GM12878 (cell line): ENCODE measurements around the gene SFXN5. TPM values are rescaled to one million over a fixed set of nuclear protein-coding genes. Genes with fewer than 3 reads are reported as not detected.

Experiments
- ATAC-seq: fragments of 200-7000 bp; cut with Tn5 transposase; 3 replicates; pipeline ENCODE4 v1.9.1; 2020; ENCODE audit warnings: mild to moderate bottlenecking, moderate library complexity
- BruUV-seq: library from RNA; stranded (reverse); fragments of 400-500 nt; replicated peaks from 2 replicates; lab custom pipeline; 2021; lab: Mats Ljungman, UMichigan
- CTCF ChIA-PET: fragments of 300-600 bp; sonication (Branson Sonifier 250); formaldehyde crosslinking; extraction: SDS; loops from one replicate; lab custom pipeline; 2021; ENCODE audit warnings: inconsistent platforms; lab: Yijun Ruan, JAX
- POLR2A ChIA-PET: fragments of 350-600 bp; formaldehyde crosslinking; extraction: SDS; loops from one replicate; lab custom pipeline; 2021; ENCODE audit warnings: inconsistent platforms; lab: Charles Lee
- RAD21 ChIA-PET: fragments of 300-600 bp; sonication (Branson Sonifier 250); formaldehyde crosslinking; loops from one replicate; lab custom pipeline; 2023; ENCODE audit warnings: antibody characterized with exemption; ENCODE audit not compliant: unreplicated experiment; lab: Charles Lee
- SMC1A ChIA-PET: fragments of 300-600 bp; sonication (Branson Sonifier 250); formaldehyde crosslinking; loops from one replicate; lab custom pipeline; 2023; ENCODE audit not compliant: unreplicated experiment, uncharacterized antibody; lab: Charles Lee
- DNase-seq: peaks from one replicate; pipeline ENCODE4 v3.0.0-alpha.2; 2011; ENCODE audit warnings: low read depth, low spot score
- FAIRE-seq: peaks from 3 replicates; lab custom pipeline; 2011; peaks lifted over from hg19 to GRCh38; lab: Jason Lieb, UNC
- H2AFZ ChIP-seq: 2 replicates; pipeline ENCODE4 v1.6.0; 2011; ENCODE audit warnings: low read depth, low read length, control low read depth; ENCODE audit not compliant: control insufficient read depth
- H3K27ac ChIP-seq: 2 replicates; pipeline ENCODE4 v1.5.1; 2011; ENCODE audit warnings: control low read depth; ENCODE audit not compliant: control insufficient read depth, insufficient read depth
- H3K27me3 ChIP-seq, 2 experiments: replicated peaks in 1 of 2; 2 replicates each; pipeline versions ENCODE4 v1.6.0 to v1.6.1; 2011; ENCODE audit warnings: low read length in 1 of 2; ENCODE audit not compliant: control insufficient read depth in 2 of 2, insufficient read depth in 2 of 2
- H3K36me3 ChIP-seq, 2 experiments: 2 replicates each; pipeline ENCODE4 v1.5.1; 2011; ENCODE audit warnings: low read length in 1 of 2; ENCODE audit not compliant: control insufficient read depth in 2 of 2, insufficient read depth in 2 of 2
- H3K4me1 ChIP-seq: 2 replicates; pipeline ENCODE4 v1.6.1; 2011; ENCODE audit warnings: mild to moderate bottlenecking, low read length, moderate library complexity, mixed read lengths; ENCODE audit not compliant: control insufficient read depth, insufficient read depth
- H3K4me2 ChIP-seq: 2 replicates; pipeline ENCODE4 v1.6.0; 2011; ENCODE audit warnings: control low read depth; ENCODE audit not compliant: control insufficient read depth, insufficient read depth
- H3K4me3 ChIP-seq: fragments of 200-600 bp; sonication (generic); 2 replicates; pipeline ENCODE4 v1.5.1; 2016
- H3K79me2 ChIP-seq: 2 replicates; pipeline ENCODE4 v1.6.0; 2011; ENCODE audit warnings: low read length; ENCODE audit not compliant: control insufficient read depth, insufficient read depth
- H3K9ac ChIP-seq: 2 replicates; pipeline ENCODE4 v1.8.0; 2011; ENCODE audit warnings: low read length, control low read depth, mixed read lengths; ENCODE audit not compliant: control insufficient read depth, insufficient read depth
- H3K9me3 ChIP-seq: replicated peaks from 3 replicates; pipeline ENCODE4 v1.5.1; 2011; ENCODE audit warnings: mild to moderate bottlenecking, low read length; ENCODE audit not compliant: control insufficient read depth, insufficient read depth
- H4K20me1 ChIP-seq: 2 replicates; pipeline ENCODE4 v1.6.0; 2011; ENCODE audit not compliant: control insufficient read depth, insufficient read depth
- ELK1 ChIP-seq: IDR thresholded peaks from 2 replicates; pipeline ENCODE4 v1.6.1; 2012; ENCODE audit warnings: low read depth, low read length, improper control_type of control experiment
- EZH2 ChIP-seq: IDR thresholded peaks from 2 replicates; pipeline ENCODE4 v1.6.1; 2012; ENCODE audit warnings: low read depth, mild to moderate bottlenecking, control low read depth, inconsistent platforms, low read length, borderline replicate concordance; ENCODE audit not compliant: control insufficient read depth
- FOXM1 ChIP-seq: IDR thresholded peaks from 2 replicates; pipeline ENCODE4 v1.6.1; 2012; ENCODE audit warnings: low read depth, mild to moderate bottlenecking, inconsistent platforms, low read length, moderate library complexity
- HSF1 ChIP-seq: fragments of 150-350 bp; IDR thresholded peaks from 2 replicates; pipeline ENCODE4 v1.6.1; 2014; ENCODE audit warnings: mild to moderate bottlenecking, low read depth, low read length
- MTA2 ChIP-seq: fragments of 450-650 bp; IDR thresholded peaks from 2 replicates; pipeline ENCODE4 v1.6.1; 2016; ENCODE audit warnings: low read depth, mild to moderate bottlenecking, moderate library complexity
- RB1 ChIP-seq: fragments of 450-650 bp; formaldehyde crosslinking; IDR thresholded peaks from 2 replicates; pipeline ENCODE4 v1.6.1; 2017; ENCODE audit warnings: mild to moderate bottlenecking, borderline replicate concordance
- WGBS: methylation state at CpG from one replicate; pipeline ENCODE4 v1.1.6; 2016; ENCODE audit warnings: low lambda C conversion rate; ENCODE audit not compliant: insufficient replicate concordance, insufficient coverage; ENCODE audit errors: missing lambda C conversion rate; 5-methylcytosine and 5-hydroxymethylcytosine counted together
- in situ Hi-C: fragments of 300-500 bp; cut with MboI; formaldehyde crosslinking; loops from 9 replicates; pipeline ENCODE4 v1.14.3; 2018; ENCODE audit warnings: mixed read lengths
- intact Hi-C: fragments of 100-400 bp; cut with micrococcal nuclease; formaldehyde crosslinking; loops from one replicate; pipeline ENCODE4 v1.14.2; 2022; ENCODE audit not compliant: unreplicated experiment
- polyA plus RNA-seq, 11 experiments: library from polyadenylated mRNA; depleted of rRNA in 4 of 11; unstranded in 6 of 11; stranded (reverse) in 5 of 11; fragments of >200 nt; fragmentation: Nextera tagmentation in 4 of 11; fragmentation: Illumina TruSeq in 1 of 11; extraction: Ambion mirVana in 4 of 11; extraction: Trizol in 1 of 11; gene quantifications; 1 replicate in 1 of 11; 2 replicates in 10 of 11; pipeline versions ENCODE4 v1.2.1 to v1.2.3, GENCODE V29; 2011 to 2016; ENCODE audit warnings: inconsistent platforms in 2 of 11, missing spikeins in 2 of 11, low read depth in 1 of 11
- total RNA-seq, 4 experiments: library from RNA; depleted of rRNA in 3 of 4; stranded (reverse); fragments of >200 nt in 3 of 4; fragmentation: Illumina TruSeq in 1 of 4; extraction: Trizol in 1 of 4; gene quantifications; 2 replicates each; pipeline versions ENCODE4 v1.2.1 to v1.2.3, GENCODE V29; 2013 to 2021

Gene SFXN5
- total and polyA plus RNA-seq, 10 of the 15 experiments (the other 5 are each of a cell fraction or from before 2014, with no cell fraction given) = 3.3 to 15.9 (median 11.2) TPM

- no TSS peak for BruUV-seq
- H3K36me3 ChIP-seq = no peaks in the 10 kb centered on the region
- no peak for ATAC-seq
- H3K27ac ChIP-seq = no peak overlapping the region
- POLR2A ChIA-PET = interaction anchor here (0.6 to 5.8 kb wide), 2 partner anchors 11 to 20 kb away, joined by 3 to 42 read pairs; no protein-coding TSS in a partner anchor
- SMC1A ChIA-PET = interaction anchor here (1.5 to 5.6 kb wide), 3 partner anchors 13 to 20 kb away, joined by 3 to 48 read pairs (median 23); no protein-coding TSS in a partner anchor
- in situ Hi-C loops = no loop called here
- H3K4me1 ChIP-seq = peaks cover 9% of the 10 kb centered on the region
- no peak for FAIRE-seq
- DNase-seq = no peak
- H3K9ac ChIP-seq = no peak overlapping the region
- no peaks in the 10 kb centered on the region for H4K20me1 ChIP-seq
- H3K4me2 ChIP-seq = no peak overlapping the region; the same call in 1 of the 2 replicates
- peaks cover 9 to 36% of the 10 kb centered on the region in 2 experiments for H3K27me3 ChIP-seq
- CTCF ChIA-PET = interaction anchor here (1.3 to 6.3 kb wide), 4 partner anchors 16 to 263 kb away, joined by 4 to 106 read pairs (median 5); no protein-coding TSS in a partner anchor
- WGBS = 4% methylated on average over 7 of the region's 7 CpGs
- no peaks in the 10 kb centered on the region for H3K79me2 ChIP-seq
- TF ChIP-seq MTA2 = no peak
- TF ChIP-seq HSF1 = no peak
- no peak for TF ChIP-seq EZH2
- no peak for TF ChIP-seq FOXM1
- no peak for TF ChIP-seq RB1
- TF ChIP-seq ELK1 = no peak
- no peaks in the 10 kb centered on the region for H3K9me3 ChIP-seq
- H2AFZ ChIP-seq = no peak overlapping the region
- H3K4me3 ChIP-seq = no peak overlapping the region
- intact Hi-C loops = no loop called here
- RAD21 ChIA-PET = interaction anchor here (1.4 to 6.7 kb wide), 3 partner anchors 16 to 59 kb away, joined by 4 to 88 read pairs (median 7); no protein-coding TSS in a partner anchor
These were observed 157.3 kb downstream of the SFXN5 start for GRCh38 chr2:72914206-72914559.
